Head of caudate nucleus (tissue), 42 donors: ENCODE results near the gene IL2RA.

Source experiments
- DNase-seq, 42 donors: peaks; one replicate each; pipeline versions ENCODE4 v3.0.0 to v3.0.0-alpha.2; 2020 to 2021; ENCODE audit warnings: mixed read lengths in 7 of 42
- intact Hi-C: fragments of 100-400 bp; cut with DNase I; formaldehyde crosslinking; loops from one replicate; pipeline ENCODE4 v1.15.0; 2022

The IL2RA gene

DNA sequence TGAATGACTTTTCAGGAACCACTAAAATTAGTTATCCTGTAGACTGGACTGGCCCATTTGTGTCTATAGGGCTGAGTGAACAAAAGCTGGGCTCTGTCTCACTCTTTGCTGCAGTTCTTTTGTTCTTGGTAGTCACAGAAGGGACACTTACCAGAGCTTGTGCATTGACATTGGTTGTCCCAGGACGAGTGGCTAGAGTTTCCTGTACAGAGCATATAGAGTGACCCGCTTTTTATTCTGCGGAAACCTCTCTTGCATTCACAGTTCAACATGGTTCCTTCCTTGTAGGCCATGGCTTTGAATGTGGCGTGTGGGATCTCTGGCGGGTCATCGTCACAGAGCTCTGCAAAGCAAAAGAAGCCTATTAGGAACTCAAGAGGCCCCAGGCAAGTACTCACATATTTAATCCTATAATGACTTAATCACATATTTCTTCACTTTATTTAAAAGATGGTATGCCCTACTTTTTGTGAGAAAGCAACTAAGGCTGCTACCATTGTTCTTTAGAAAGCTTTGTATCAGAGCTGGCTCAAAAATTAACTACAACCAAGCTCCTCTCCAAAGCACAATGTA is 36.4 kb downstream of the IL2RA start:
- intact Hi-C loops, result no loop called here
- DNase-seq, result peak in 1 of 42 donors; percentile 4

DNA sequence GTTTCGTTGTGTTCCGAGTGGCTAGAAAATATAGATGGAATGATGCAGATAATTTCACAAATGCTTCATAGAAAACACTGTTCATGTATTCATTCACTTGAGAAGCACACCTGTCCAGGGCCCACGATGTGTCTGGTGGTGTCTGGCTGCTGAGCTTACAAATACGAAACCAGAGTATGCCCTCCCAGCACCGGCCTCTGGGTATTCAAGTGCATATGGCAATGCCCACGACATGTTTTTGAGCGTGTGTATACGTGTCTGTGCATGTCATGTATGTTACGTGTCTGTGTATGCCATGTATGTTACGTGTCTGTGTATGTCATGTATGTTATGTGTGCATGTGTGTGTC is 37.9 kb downstream of the IL2RA start:
- DNase-seq, result peak in 1 of 42 donors; percentile 18
- intact Hi-C loops, result no loop called here

DNA sequence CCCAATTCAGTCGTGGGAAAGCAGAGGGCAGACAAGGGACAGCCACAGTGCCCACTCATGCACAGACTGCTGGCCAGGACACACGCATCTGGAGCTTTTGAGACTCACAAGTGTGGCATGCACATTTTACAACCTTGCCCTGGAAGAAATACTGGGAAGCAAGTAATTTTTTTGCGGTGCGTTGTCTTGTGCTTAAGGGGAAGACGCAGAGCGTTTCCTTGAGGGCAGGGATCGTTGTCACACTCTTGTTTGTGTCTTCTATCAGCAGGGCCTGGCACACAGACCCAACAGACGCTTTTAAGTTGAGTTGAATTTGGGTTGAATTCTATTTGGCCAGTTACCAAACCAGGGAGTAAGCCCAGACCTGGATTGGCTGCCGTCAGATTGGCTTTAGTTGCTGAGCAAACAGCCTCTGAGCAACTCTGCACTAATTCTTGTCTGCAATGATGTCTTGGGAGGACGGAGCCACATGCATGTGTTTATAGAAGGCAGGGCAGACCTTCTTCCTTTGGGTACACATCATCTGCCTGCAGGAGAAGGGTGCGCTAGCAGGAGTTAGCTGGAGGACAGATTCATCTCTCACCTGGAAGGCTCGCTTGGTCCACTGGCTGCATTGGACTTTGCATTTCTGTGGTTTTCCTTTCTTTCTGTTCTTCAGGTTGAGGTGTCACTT is 38.4 kb downstream of the IL2RA start:
- intact Hi-C loops, result no loop called here
- peak in 1 of 42 donors; percentile 38 for DNase-seq

DNA sequence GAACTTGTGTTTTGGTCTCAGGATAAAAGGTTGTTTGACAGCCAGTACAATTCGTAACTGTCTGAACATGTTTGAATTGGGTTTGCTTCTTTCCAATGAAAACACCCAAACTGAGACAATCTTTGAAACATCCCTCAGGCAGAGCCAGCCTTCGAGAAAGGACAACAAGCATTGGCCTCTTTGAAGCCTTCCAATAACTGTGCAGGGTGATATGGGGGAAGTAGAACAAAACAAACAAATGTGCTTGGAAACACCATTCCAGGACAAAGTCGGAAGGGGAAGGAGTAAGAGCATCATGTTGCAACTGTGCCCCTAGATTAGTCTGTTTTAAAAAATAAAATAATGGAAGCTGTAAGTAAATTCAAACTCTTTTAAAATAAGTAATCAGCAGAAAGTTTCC is 39.5 kb downstream of the IL2RA start:
- intact Hi-C loops, result no loop called here
- peak in 1 of 42 donors; percentile 3 for DNase-seq

DNA sequence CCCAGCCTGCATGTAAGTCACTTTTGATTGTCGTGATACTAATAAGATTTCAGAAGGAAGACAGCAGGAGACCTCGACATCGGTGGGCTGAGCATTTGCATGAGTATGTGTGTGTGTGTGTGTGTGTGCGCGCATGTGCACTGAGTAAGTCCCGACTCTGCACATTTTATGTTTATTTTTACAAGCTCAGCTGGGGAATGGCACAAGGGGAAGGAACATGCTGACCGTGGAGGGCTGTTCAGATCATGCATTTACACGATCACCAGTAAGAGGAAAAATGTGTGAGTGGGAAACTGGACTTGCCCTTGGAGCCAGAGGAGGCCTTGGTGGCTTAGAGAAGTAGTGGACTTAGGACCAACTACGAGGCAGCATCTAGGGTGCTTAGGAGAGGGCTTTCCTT is 41.3 kb downstream of the IL2RA start:
- intact Hi-C loops, result no loop called here
- peak in 1 of 42 donors; percentile 19 for DNase-seq

DNA sequence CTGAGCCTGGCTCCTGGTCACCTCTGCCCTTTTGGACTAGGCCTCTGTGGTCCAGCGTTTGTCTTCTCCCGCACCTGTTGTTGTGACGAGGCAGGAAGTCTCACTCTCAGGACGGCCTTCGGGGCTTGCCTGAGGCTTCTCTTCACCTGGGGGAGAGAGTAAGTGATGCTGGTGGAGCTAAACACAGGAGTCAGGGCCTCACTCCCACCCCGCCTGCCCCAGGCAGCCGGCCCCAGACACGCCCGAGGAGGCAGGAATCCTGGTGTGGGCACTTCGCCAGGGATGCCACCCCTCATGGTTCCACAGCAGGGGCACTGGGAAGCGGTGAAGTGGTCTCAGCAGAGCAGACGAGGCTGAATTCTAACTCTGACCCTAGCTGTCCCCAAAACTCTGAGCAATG is 42.4 kb downstream of the IL2RA start:
- intact Hi-C loops, result loop anchor here (10.0 kb wide), 1 partner anchor 65 kb away; the partner anchor contains the start of gene RBM17

DNA sequence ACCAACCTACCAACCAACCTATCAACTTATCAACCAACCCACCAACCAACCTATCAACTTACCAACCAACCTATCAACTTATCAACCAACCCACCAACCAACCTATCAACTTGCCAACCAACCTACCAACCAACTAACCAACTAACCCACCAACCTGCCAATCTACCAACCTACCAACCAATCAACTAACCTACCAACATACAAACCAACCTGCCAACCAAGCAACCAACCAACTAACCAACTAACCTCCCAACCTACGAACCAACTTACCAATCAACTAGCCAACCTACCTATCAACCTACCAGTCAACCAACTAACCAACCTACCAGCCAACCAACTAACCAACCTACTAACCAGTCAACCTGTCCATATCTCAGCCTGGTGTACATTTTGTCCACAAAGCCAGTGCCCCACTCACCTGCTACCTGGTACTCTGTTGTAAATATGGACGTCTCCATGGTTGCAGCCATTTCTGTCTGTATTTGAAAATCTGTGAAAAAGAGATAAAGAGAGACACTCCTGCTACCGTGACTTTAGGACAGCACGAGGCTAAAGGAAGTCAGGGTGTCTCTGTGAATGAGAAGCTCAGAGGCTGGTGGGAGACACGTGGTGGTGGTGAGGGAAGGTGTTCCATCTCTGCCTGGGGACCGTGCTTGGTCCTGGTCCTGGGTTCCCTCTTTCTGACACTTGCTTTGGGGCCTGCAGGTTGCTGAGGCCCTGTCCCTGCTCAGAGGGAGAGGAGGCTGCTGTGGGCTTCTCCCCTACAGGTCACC is 43.0 kb downstream of the IL2RA start:
- intact Hi-C loops, result loop anchor here (10.0 kb wide), 1 partner anchor 66 kb away; the partner anchor contains the start of gene RBM17
- DNase-seq, result no peak

More for the DNA sequence above, 42.4 kb downstream of the IL2RA start:
- no peak for DNase-seq

DNA sequence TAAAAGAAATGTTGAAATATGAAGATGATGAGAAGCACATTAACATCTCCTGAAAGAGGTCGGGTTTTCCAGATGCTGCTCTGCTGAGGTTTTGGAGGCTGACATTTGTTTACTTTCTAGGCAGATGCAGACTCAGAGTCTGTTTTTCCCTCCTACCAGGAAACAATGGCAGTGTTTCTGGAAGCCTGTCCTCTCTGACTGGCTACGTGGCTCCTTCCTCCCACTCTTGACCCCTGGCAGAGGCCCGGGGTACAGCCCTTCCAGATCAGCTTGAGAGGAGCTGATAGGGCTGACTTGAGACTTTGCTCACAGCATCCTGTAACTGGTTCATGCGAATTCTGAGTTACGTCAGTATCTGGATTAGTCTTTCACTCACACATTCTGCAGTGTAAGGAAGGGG is 43.7 kb downstream of the IL2RA start:
- intact Hi-C loops, result loop anchor here (10.0 kb wide), 1 partner anchor 66 kb away; the partner anchor contains the start of gene RBM17
- no peak for DNase-seq

DNA sequence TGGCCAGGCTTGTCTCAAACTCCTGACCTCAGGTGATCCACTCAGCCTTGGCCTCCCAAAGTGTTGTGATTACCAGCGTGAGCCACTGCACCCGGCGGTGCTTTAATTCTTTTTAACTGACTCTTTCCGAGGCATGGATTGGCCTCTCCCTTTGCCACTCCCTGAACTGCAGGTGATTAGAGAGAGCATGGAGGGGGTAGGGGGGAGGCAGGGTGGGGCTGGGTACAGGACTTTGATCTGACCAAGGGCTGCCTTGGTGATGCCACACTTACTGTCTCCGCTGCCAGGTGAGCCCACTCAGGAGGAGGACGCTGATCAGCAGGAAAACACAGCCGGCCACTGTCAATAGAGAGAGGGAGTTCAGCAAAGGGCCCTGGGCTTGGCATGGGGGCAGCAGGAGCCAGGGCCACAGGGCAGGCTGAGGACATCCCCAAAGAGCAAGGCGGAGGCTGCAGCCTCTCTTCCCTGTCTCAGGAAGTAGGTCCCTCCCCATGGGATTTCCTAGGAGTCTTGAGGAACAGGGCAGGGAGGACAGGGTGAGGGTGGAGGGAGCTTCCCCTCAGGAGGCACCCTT is 44.3 kb downstream of the IL2RA start:
- intact Hi-C loops, result loop anchor here (10.0 kb wide), 1 partner anchor 67 kb away; the partner anchor contains the start of gene RBM17
- no peak for DNase-seq

DNA sequence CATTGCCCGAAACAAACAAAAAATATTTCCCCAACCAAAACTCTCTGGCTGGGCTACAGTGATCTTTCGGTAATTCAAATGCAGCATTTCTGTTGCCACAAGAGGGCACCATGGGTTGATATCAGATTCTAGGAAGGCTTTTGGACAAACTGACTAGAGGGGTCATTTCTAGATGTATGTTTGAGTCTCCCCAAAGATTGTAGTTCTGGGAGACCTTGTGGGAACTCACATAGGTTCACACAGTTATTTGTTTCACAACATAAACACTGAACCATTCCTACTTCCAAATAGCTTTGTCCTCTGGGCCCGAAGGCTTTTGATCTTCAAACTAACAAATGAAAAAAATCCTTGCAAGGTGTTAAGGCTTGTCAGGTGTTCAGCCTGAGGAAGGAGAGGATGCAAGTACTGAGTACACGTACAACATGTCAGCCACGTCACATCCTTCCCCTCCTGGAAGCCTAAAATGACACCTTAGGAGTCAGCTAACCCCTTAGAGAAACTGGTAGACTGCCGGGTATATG is 47.9 kb downstream of the IL2RA start:
- DNase-seq, result peak in 36 of 42 donors; percentile 8 to 86 (median 59)
- intact Hi-C loops, result loop anchor here (10.0 kb wide), 1 partner anchor 70 kb away; the partner anchor contains the start of gene RBM17

DNA sequence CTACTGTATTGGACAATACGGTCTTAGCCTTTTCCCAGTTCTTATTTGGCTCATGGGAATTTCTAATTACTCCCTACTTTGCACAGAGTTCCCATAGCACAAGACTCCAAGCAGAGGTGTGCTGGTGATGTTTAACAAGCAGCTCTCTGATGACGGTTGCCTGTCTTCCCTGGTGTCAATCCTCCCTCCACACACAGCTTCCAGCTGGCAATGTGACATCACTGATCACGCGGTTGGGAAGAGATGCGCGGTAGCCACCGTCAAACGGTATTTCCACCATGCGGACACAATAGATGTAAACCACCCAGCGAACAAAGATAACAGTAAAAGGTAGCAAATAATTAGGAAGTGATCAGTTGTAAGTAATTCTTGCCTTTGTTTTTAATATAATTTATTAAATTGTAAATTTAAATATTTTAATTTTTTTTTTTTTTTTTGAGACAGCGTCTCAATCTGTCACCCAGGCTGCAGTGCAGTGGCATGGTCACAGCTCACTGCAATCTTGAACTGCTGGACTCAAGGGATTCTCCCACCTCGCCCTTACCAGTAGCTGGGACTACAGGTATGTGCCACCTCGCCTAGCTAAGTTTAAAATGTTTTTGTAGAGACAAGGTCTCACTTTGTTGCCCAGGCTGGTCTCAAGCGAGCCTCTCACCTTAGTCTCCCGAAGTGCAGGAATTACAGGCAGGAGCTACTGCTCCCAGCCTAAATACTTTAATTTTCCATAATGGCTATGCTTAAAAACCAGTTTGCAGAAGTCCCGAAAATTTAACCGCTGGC is 48.6 kb downstream of the IL2RA start:
- intact Hi-C loops, result loop anchor here (10.0 kb wide), 1 partner anchor 71 kb away; the partner anchor contains the start of gene RBM17

DNA sequence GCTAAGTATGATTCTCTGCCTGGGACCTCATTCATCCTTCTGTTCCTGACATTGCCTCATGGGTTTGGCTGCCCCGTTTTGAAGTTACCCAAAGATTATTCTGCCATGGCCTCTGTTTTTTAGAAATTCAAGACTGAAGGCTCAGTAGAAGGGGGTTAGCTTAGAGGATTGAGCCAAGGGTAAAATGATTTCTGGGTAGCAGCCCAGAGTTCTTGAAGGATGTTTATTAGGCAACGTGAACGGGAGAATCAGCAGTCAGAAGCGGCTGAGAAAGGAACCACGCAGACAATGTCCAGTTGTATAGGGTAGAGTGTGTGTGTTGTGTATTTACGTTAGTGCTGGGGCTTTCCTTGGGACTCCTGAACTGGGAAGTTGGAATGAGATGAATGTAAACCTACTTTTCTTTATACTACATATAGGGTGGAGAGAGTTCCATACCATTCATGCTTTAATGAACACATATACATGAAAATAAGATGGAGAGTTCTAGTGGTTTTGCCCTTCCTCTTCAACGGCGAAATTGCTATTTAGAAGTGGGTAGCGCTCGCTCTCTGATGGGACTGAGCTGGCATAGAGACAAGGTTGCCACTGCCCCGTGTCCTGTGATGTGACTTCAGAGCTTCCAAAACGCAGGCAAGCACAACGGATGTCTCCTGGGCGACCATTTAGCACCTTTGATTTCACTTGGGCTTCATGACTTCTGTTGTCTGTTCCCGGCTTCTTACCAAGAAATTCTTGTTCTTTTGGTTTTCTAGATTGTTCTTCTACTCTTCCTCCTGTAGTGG is 49.9 kb downstream of the IL2RA start:
- no peak for DNase-seq
- intact Hi-C loops, result loop anchor here (10.0 kb wide), 1 partner anchor 72 kb away; the partner anchor contains the start of gene RBM17

More for the DNA sequence above, 48.6 kb downstream of the IL2RA start:
- peak in 1 of 42 donors; percentile 34 for DNase-seq

DNA sequence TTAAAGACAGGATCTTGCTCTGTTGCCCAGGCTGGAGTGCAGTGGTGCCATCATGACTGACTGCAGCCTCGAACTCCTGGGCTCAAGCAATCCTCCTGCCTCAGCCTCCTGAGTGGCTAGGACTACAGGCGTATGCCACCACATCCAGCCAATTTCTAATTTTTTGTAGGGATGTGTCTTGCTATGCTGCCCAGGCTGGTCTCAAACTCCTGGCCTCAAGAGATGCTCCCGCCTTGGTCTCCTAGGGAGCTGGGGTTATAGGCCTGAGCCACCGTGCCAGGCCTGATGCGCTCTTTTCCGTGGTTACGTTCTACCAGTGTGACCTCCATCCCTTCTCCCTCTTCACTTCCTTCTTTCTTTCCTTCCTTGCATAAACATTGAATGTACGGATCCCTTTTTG is 50.6 kb downstream of the IL2RA start:
- DNase-seq, result no peak
- intact Hi-C loops, result loop anchor here (10.0 kb wide), 1 partner anchor 73 kb away; the partner anchor contains the start of gene RBM17

DNA sequence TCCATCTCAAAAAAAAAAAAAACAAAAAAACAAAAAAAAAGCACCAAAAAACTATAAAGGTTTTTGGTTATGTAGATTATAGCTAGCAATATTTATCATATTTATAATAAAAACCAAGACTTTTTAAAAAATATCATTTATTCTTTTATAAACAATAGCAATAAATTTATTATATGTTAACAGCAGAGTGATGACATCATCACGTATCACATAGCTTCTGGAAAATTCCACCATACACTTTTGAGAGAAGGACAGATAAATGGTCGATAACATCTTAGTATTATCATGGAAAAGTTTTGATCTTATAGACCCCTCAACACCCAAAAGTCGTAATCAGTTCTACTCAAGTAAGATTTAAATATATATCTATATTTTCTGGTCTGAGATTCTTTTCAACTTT is 51.6 kb downstream of the IL2RA start:
- intact Hi-C loops, result loop anchor here (10.0 kb wide), 1 partner anchor 74 kb away; the partner anchor contains the start of gene RBM17
- DNase-seq, result no peak

DNA sequence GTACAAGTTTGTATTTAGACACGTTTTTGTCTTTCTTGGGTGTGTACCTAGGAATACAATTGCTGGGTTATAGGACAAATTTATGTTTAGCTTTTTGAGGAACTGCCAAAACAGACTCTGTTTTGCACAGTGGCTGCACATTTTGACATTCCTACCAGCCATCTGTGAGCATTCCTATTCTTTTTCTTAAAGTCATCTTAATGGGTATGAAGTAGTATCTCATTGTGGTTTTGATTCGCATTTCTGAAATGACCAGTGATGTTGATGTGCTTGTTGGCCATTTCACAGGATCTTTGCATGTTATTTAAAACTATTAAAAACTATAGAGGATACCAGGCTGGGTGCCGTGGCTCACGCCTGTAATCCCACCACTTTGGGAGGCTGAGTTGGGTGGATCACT is 52.2 kb downstream of the IL2RA start:
- intact Hi-C loops, result loop anchor here (10.0 kb wide), 1 partner anchor 75 kb away; the partner anchor contains the start of gene RBM17
- DNase-seq, result no peak

DNA sequence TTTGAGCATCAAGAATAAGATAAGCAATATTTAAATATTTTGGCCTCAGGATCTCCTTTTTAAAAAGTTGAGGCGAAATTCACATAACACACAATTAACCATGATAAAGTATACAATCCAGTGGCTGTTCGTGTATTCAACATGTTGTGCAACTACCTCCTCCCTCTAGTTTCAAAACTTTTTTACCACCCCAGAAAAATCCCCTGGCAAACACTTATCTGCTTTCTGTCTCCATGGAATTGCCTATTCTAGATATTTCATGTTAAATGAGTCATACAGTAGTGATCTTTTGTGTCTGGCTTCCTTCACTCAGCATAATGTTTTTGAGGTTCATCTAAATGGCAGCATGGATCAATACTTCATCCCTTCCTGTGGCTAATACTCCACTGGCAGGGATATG is 53.0 kb downstream of the IL2RA start:
- intact Hi-C loops, result no loop called here
- no peak for DNase-seq

DNA sequence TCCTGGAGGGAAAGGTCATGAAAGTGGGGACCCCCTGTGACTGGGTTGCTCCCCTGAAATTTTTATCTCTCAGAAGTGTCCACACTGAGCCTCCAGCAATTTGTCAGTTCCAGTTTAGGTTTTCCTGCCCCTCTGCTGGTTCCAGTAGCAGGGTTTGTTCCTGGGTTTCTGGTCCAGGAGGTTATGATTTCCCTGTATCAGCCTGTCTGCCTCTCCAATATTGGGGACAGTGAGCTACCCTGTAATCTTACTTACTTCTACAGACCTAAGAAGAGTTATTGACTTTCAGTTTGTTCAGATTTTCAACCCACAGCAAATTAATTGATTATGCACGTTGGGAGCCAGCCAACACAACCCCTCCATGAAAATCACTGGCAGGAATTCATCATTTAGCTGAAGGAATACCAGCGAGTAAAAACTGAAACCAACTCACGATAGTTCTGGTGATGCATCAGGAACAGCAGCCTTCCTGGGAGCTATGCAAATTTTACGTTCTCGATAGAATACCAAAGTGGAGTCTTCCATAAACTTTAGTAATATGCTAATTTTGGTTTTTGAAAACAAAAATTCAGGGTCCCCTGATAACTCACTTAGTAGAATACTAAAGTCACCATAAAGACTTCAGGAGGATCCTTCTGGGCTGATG is 53.5 kb downstream of the IL2RA start:
- intact Hi-C loops, result no loop called here
- DNase-seq, result no peak
